ENCODE results near the gene DTL. TPM values are rescaled to one million over a fixed set of nuclear protein-coding genes. Genes with fewer than 3 reads are reported as not detected.

The DTL gene
- polyA plus RNA-seq, 1 of the 3 experiments (the other 2 are of a cell fraction): 9.3 TPM

GRCh38 chr1:212067787-212068186, 32.2 kb downstream of the DTL start:
- DNase-seq: no peak
- no peaks in the 10 kb centered on the region for H3K27me3 ChIP-seq (ENCODE audit: insufficient read depth)
- POLR2A ChIA-PET: no interaction called here
- H3K79me2 ChIP-seq (ENCODE audit: insufficient read depth): no peaks in the 10 kb centered on the region
- H3K4me2 ChIP-seq: no peak overlapping the region
- TF ChIP-seq JUND (IDR thresholded peaks at IDR 0.05) (no peak), GATA2 (CRISPR knock-in tag; IDR thresholded peaks at IDR 0.05) (no peak), TCF12 (IDR thresholded peaks at IDR 0.05) (no peak), CHD2 (IDR thresholded peaks at IDR 0.05; ENCODE audit: low read length, partially characterized antibody) (no peak), SIN3A (IDR thresholded peaks at IDR 0.05; ENCODE audit: borderline replicate concordance, low read depth, low read length) (no peak)
- TF ChIP-seq, protein P1, sequence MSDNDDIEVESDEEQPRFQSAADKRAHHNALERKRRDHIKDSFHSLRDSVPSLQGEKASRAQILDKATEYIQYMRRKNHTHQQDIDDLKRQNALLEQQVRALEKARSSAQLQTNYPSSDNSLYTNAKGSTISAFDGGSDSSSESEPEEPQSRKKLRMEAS (IDR thresholded peaks at IDR 0.05; ENCODE audit: low read depth): no peak
- no peak overlapping the region for H3K27ac ChIP-seq (ENCODE audit: low read depth in 2 of 2, low read length in 1 of 2)
- WGBS (ENCODE audit: low lambda C conversion rate): 96% methylated on average over 3 of the region's 3 CpGs
- no peaks in the 10 kb centered on the region for H3K9me3 ChIP-seq
- no peaks in the 10 kb centered on the region for H3K9me2 ChIP-seq
- H3F3A ChIP-seq (replicated peaks; ENCODE audit: insufficient read depth): peaks cover 9% of the 10 kb centered on the region
- no peaks in the 10 kb centered on the region for H3K4me1 ChIP-seq (ENCODE audit: control insufficient read depth in 1 of 2, insufficient read depth in 2 of 2, low read depth in 1 of 2, low read length in 1 of 2)
- no peak overlapping the region for H2AFZ ChIP-seq (ENCODE audit: low read depth)
- peaks cover 25 to 42% of the 10 kb centered on the region in 2 experiments for H3K36me3 ChIP-seq (replicated peaks in 1 of 2; ENCODE audit: control insufficient read depth in 1 of 2, insufficient read depth in 2 of 2, low read length in 1 of 2)
- no peak overlapping the region for H3K4me3 ChIP-seq (ENCODE audit: low read depth in 2 of 2, low read length in 1 of 2)
- H4K20me1 ChIP-seq (ENCODE audit: insufficient read depth): no peaks in the 10 kb centered on the region
- CTCF ChIA-PET: interaction anchor here (1.1 to 2.6 kb wide), 2 partner anchors 370 to 388 kb away, joined by 3 to 20 read pairs; no protein-coding TSS in a partner anchor
- H3K9ac ChIP-seq: no peak overlapping the region

- ChIA-PET CTCF (interaction anchor here (0.6 to 5.7 kb wide), 61 partner anchors 8 to 722 kb away, joined by 3 to 187 read pairs (median 4); partner anchors contain the start of genes DTL, INTS7, NSL1 and PACC1), POLR2A (interaction anchor here (1.0 kb wide), 1 partner anchor 297 kb away, joined by 3 read pairs; no protein-coding TSS in a partner anchor)
- peak; percentile 15 for DNase-seq
- H3K4me3 ChIP-seq (ENCODE audit: low read depth in 2 of 2, low read length in 1 of 2): no peak overlapping the region; a peak in 1 of 4 replicates
- no peak overlapping the region for H2AFZ ChIP-seq (ENCODE audit: low read depth)
- H3K4me1 ChIP-seq (ENCODE audit: control insufficient read depth in 1 of 2, insufficient read depth in 2 of 2, low read depth in 1 of 2, low read length in 1 of 2): no peaks in the 10 kb centered on the region
- H4K20me1 ChIP-seq (ENCODE audit: insufficient read depth): no peaks in the 10 kb centered on the region
- no peak overlapping the region for H3K9ac ChIP-seq
- peaks cover 21 to 64% of the 10 kb centered on the region in 2 experiments for H3K36me3 ChIP-seq (replicated peaks in 1 of 2; ENCODE audit: control insufficient read depth in 1 of 2, insufficient read depth in 2 of 2, low read length in 1 of 2)
- H3K79me2 ChIP-seq (ENCODE audit: insufficient read depth): no peaks in the 10 kb centered on the region
- H3K9me3 ChIP-seq: no peaks in the 10 kb centered on the region
- H3K4me2 ChIP-seq: no peak overlapping the region
- H3K27ac ChIP-seq (ENCODE audit: low read depth in 2 of 2, low read length in 1 of 2): no peak overlapping the region
- H3F3A ChIP-seq (replicated peaks; ENCODE audit: insufficient read depth): peaks cover 9% of the 10 kb centered on the region
- H3K27me3 ChIP-seq (ENCODE audit: insufficient read depth): no peaks in the 10 kb centered on the region
- H3K9me2 ChIP-seq: no peaks in the 10 kb centered on the region
- TF ChIP-seq ZBTB33 (IDR thresholded peaks at IDR 0.05; ENCODE audit: borderline replicate concordance, low read depth) (no peak), SMC3 (IDR thresholded peaks at IDR 0.05; ENCODE audit: low read depth, low read length) (peak; percentile 86), RCOR1 (IDR thresholded peaks at IDR 0.05; ENCODE audit: low read length) (no peak), YY1 (IDR thresholded peaks at IDR 0.05; ENCODE audit: low read depth) (no peak), FOXJ3 (CRISPR knock-in tag; IDR thresholded peaks at IDR 0.05) (no peak), TAF1 (IDR thresholded peaks at IDR 0.05; ENCODE audit: borderline replicate concordance, low read depth, low read length) (no peak), IRF3 (IDR thresholded peaks at IDR 0.05; ENCODE audit: low read depth, low read length) (no peak), TCF12 (IDR thresholded peaks at IDR 0.05) (no peak), RFX5 (IDR thresholded peaks at IDR 0.05; ENCODE audit: low read length) (no peak), ELF1 (IDR thresholded peaks at IDR 0.05) (no peak), EZH2phosphoT487 (IDR thresholded peaks at IDR 0.05; ENCODE audit: borderline replicate concordance, low read depth) (no peak), POLR2AphosphoS5 (IDR thresholded peaks at IDR 0.05; ENCODE audit: low read depth, low read length) (no peak), EP300 (IDR thresholded peaks at IDR 0.05; ENCODE audit: borderline replicate concordance in 1 of 2, low read depth in 1 of 2, low read length in 1 of 2) (no peak), JUND (IDR thresholded peaks at IDR 0.05) (no peak), USF1 (IDR thresholded peaks at IDR 0.05; ENCODE audit: borderline replicate concordance, low read depth) (no peak)
- TF ChIP-seq, protein P2, sequence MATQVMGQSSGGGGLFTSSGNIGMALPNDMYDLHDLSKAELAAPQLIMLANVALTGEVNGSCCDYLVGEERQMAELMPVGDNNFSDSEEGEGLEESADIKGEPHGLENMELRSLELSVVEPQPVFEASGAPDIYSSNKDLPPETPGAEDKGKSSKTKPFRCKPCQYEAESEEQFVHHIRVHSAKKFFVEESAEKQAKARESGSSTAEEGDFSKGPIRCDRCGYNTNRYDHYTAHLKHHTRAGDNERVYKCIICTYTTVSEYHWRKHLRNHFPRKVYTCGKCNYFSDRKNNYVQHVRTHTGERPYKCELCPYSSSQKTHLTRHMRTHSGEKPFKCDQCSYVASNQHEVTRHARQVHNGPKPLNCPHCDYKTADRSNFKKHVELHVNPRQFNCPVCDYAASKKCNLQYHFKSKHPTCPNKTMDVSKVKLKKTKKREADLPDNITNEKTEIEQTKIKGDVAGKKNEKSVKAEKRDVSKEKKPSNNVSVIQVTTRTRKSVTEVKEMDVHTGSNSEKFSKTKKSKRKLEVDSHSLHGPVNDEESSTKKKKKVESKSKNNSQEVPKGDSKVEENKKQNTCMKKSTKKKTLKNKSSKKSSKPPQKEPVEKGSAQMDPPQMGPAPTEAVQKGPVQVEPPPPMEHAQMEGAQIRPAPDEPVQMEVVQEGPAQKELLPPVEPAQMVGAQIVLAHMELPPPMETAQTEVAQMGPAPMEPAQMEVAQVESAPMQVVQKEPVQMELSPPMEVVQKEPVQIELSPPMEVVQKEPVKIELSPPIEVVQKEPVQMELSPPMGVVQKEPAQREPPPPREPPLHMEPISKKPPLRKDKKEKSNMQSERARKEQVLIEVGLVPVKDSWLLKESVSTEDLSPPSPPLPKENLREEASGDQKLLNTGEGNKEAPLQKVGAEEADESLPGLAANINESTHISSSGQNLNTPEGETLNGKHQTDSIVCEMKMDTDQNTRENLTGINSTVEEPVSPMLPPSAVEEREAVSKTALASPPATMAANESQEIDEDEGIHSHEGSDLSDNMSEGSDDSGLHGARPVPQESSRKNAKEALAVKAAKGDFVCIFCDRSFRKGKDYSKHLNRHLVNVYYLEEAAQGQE (IDR thresholded peaks at IDR 0.05; ENCODE audit: low read depth, low read length): no peak
These were observed 35.3 kb downstream of the DTL start for GRCh38 chr1:212070720-212071302.

Measured in SK-N-SH (cell line).